AG04450 (cell line): ENCODE data around the gene CCDC126. TPM values are rescaled to one million over a fixed set of nuclear protein-coding genes. Genes with fewer than 3 reads are reported as not detected.

Experiments used
- CTCF ChIA-PET: fragments of 300-600, 350-600 bp; formaldehyde crosslinking; extraction: SDS; loops from one replicate; lab custom pipeline; 2022; ENCODE audit warnings: antibody characterized with exemption, inconsistent platforms; lab: Charles Lee
- POLR2A ChIA-PET: fragments of 350-600 bp; formaldehyde crosslinking; extraction: SDS; loops from one replicate; lab custom pipeline; 2021; ENCODE audit warnings: antibody characterized with exemption, inconsistent platforms; lab: Yijun Ruan, JAX
- DNase-seq: peaks from one replicate; pipeline ENCODE4 v3.0.0-alpha.2; 2011; ENCODE audit warnings: low read depth, low spot score
- H3K27ac ChIP-seq: one replicate; pipeline ENCODE4 v1.5.1; 2012; ENCODE audit warnings: low read depth, low read length, control low read depth
- H3K27me3 ChIP-seq: one replicate; pipeline ENCODE4 v1.6.0; 2012; ENCODE audit warnings: low read length; ENCODE audit not compliant: control insufficient read depth, insufficient read depth
- H3K4me3 ChIP-seq: 2 replicates; pipeline ENCODE4 v1.5.1; 2011; ENCODE audit warnings: mild to moderate bottlenecking, low read depth, low read length, control low read depth
- H3K9me3 ChIP-seq: 2 replicates; pipeline ENCODE4 v1.5.1; 2012; ENCODE audit warnings: low read length; ENCODE audit not compliant: control insufficient read depth, insufficient read depth
- CTCF ChIP-seq: IDR thresholded peaks from 2 replicates; pipeline ENCODE4 v1.5.1; 2011; ENCODE audit warnings: low read depth, low read length, control low read depth, inconsistent platforms
- polyA plus RNA-seq: library from polyadenylated mRNA; depleted of rRNA; stranded (reverse); fragments of >200 nt; gene quantifications from 2 replicates; pipeline ENCODE4 v1.2.3, GENCODE V29; 2011

The CCDC126 gene
- polyA plus RNA-seq, 1 experiment: 7.6 TPM

GRCh38 chr7:23622506-23622925 is 25.3 kb downstream of the CCDC126 start:
- POLR2A ChIA-PET: no interaction called here

GRCh38 chr7:23628370-23628769 is 31.2 kb downstream of the CCDC126 start:
- CTCF ChIA-PET: no interaction called here

More at GRCh38 chr7:23622506-23622925, 25.3 kb downstream of the CCDC126 start:
- CTCF ChIA-PET: interaction anchor here (0.6 kb wide), 1 partner anchor 74 kb away, joined by 4 read pairs; no protein-coding TSS in a partner anchor
- peak; percentile 37 for DNase-seq
- no peaks in the 10 kb centered on the region for H3K27me3 ChIP-seq
- H3K4me3 ChIP-seq: no peak overlapping the region
- TF ChIP-seq CTCF: no peak
- H3K9me3 ChIP-seq: no peaks in the 10 kb centered on the region
- H3K27ac ChIP-seq: no peak overlapping the region

GRCh38 chr7:23633417-23633816 is 36.2 kb downstream of the CCDC126 start:
- Histone ChIP-seq H3K9me3 (no peaks in the 10 kb centered on the region; the same call in 1 of the 2 replicates), H3K4me3 (no peak overlapping the region), H3K27ac (no peak overlapping the region), H3K27me3 (no peaks in the 10 kb centered on the region)
- POLR2A ChIA-PET: no interaction called here
- CTCF ChIA-PET: interaction anchor here (1.2 to 1.5 kb wide), 2 partner anchors 62 to 87 kb away, joined by 3 read pairs; no protein-coding TSS in a partner anchor
- no peak for TF ChIP-seq CTCF
- DNase-seq: no peak

More at GRCh38 chr7:23628370-23628769, 31.2 kb downstream of the CCDC126 start:
- H3K27me3 ChIP-seq: no peaks in the 10 kb centered on the region
- H3K9me3 ChIP-seq: no peaks in the 10 kb centered on the region
- POLR2A ChIA-PET: no interaction called here
- TF ChIP-seq CTCF: no peak
- H3K4me3 ChIP-seq: no peak overlapping the region
- DNase-seq: no peak
- H3K27ac ChIP-seq: no peak overlapping the region

- CTCF ChIA-PET: no interaction called here
Measured at GRCh38 chr7:23645822-23646221, 48.6 kb downstream of the CCDC126 start.

More at GRCh38 chr7:23645822-23646221, 48.6 kb downstream of the CCDC126 start:
- DNase-seq: no peak
- Histone ChIP-seq H3K9me3 (no peaks in the 10 kb centered on the region), H3K27ac (no peak overlapping the region), H3K27me3 (no peaks in the 10 kb centered on the region), H3K4me3 (no peak overlapping the region)
- no peak for TF ChIP-seq CTCF
- POLR2A ChIA-PET: no interaction called here
